IPS DF 6.9 (cell line): ENCODE results near the gene HSF2BP.

Experiments
- DNase-seq: peaks from one replicate; pipeline ENCODE4 v3.0.0-alpha.2; 2013; ENCODE audit warnings: low read depth, low spot score
- H3K27ac ChIP-seq: one replicate; pipeline ENCODE4 v1.5.1; 2013; ENCODE audit warnings: low read length, control low read depth
- H3K27me3 ChIP-seq: 2 replicates; pipeline ENCODE4 v1.6.1; 2013; ENCODE audit warnings: mild to moderate bottlenecking, low read length; ENCODE audit not compliant: control insufficient read depth, insufficient read depth
- H3K36me3 ChIP-seq: 2 replicates; pipeline ENCODE4 v1.6.1; 2013; ENCODE audit warnings: low read length; ENCODE audit not compliant: control insufficient read depth, insufficient read depth
- H3K4me1 ChIP-seq: 2 replicates; pipeline ENCODE4 v1.6.1; 2013; ENCODE audit warnings: low read length; ENCODE audit not compliant: control insufficient read depth, insufficient read depth
- H3K4me3 ChIP-seq: 2 replicates; pipeline ENCODE4 v1.5.1; 2013; ENCODE audit warnings: mild to moderate bottlenecking, low read length
- H3K9me3 ChIP-seq: 2 replicates; pipeline ENCODE4 v1.6.1; 2013; ENCODE audit warnings: low read length, inconsistent platforms; ENCODE audit not compliant: control insufficient read depth, insufficient read depth
- WGBS: extraction: QIAGEN DNeasy Blood & Tissue Kit; methylation state at CpG from one replicate; pipeline ENCODE4 v1.1.7; 2013; ENCODE audit warnings: mixed read lengths, missing lambda C conversion rate; ENCODE audit not compliant: insufficient read length, insufficient coverage; 5-methylcytosine and 5-hydroxymethylcytosine counted together

HSF2BP gene

GRCh38 chr21:43635436-43635835 is 23.9 kb downstream of the HSF2BP start:
- no peak for DNase-seq
- Histone ChIP-seq H3K27ac (no peak overlapping the region), H3K36me3 (no peaks in the 10 kb centered on the region), H3K4me3 (no peak overlapping the region), H3K9me3 (no peaks in the 10 kb centered on the region), H3K27me3 (no peaks in the 10 kb centered on the region), H3K4me1 (no peaks in the 10 kb centered on the region)
- no CpG with 5 or more reads among the region's 7 CpGs for WGBS

DNA sequence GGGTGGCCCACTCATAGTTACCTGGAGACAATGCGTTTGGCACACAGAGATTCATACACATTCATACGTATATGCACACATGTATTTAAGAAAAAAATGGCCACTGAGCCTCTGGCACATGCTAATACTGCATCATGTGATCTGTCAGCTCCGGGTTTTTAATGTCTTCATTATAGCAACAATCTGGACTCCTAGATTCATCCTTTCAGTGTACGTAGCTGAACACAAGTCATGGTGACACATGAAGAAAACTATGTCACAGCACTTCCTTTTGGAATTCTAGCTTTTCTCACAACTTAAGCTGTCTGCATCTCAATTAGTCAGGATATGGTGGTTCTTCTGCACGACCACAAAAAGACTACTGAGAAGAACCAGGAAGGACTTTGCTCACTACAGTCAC is 24.7 kb downstream of the HSF2BP start:
- Histone ChIP-seq H3K27ac (no peak overlapping the region), H3K27me3 (no peaks in the 10 kb centered on the region), H3K9me3 (no peaks in the 10 kb centered on the region), H3K4me3 (no peak overlapping the region), H3K36me3 (no peaks in the 10 kb centered on the region), H3K4me1 (no peaks in the 10 kb centered on the region)
- WGBS, result no CpG with 5 or more reads among the region's 5 CpGs
- DNase-seq, result no peak

DNA sequence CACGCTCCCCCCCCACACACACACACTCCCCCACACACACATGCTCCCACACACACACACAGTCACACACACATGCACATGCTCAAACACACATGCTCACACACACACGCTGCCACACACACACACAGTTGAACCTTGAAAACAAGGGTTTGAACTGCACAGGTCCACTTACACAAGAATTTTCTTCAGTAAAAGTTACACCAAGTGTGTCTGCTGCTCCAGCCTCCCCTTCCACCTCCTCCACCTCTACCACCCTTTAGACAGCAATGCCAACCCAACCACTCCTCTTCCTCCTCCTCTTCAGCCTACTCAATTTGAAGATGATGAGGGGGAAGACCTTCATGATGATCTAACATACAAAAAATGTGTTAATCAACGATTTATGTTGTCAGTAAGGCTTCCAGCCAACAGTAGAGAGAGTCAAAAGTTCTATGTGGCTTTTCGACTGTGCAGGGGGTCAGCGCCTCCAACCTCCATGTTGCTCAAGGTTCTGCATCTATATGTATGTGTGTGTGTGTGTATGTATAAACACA is 26.8 kb downstream of the HSF2BP start:
- H3K4me3 ChIP-seq, result no peak overlapping the region
- no peak overlapping the region for H3K27ac ChIP-seq
- H3K27me3 ChIP-seq, result no peaks in the 10 kb centered on the region
- no peaks in the 10 kb centered on the region for H3K9me3 ChIP-seq
- 100% methylated on average over 1 of the region's 5 CpGs for WGBS
- no peaks in the 10 kb centered on the region for H3K4me1 ChIP-seq
- H3K36me3 ChIP-seq, result no peaks in the 10 kb centered on the region
- DNase-seq, result no peak

- no peaks in the 10 kb centered on the region for H3K4me1 ChIP-seq
- no peak overlapping the region for H3K27ac ChIP-seq
- no peaks in the 10 kb centered on the region for H3K27me3 ChIP-seq
- DNase-seq, result no peak
- WGBS, result 100% methylated on average over 5 of the region's 14 CpGs
- no peak overlapping the region for H3K4me3 ChIP-seq
- no peaks in the 10 kb centered on the region for H3K9me3 ChIP-seq
- no peaks in the 10 kb centered on the region for H3K36me3 ChIP-seq
Measured at GRCh38 chr21:43631411-43632107, 27.7 kb downstream of the HSF2BP start.

DNA sequence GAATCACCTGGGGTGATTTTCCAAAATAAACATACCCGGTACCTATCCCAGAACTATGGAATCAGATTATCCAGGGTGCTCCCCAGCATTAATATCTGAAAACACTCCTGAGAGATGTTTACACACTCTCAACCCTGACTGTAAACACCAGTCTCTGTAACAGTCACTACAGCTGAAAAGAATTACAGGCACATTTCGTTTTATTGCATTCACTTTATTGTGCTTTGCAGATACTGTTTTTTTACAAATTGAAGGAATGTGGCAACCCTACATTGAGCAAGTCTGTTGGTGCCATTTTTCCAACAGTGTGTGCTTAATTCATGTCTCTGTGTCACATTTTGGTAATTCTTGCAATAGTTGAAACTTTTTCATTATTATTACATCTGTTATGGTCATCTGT is 31.8 kb downstream of the HSF2BP start:
- Histone ChIP-seq H3K4me3 (no peak overlapping the region), H3K27ac (no peak overlapping the region), H3K36me3 (no peaks in the 10 kb centered on the region), H3K9me3 (no peaks in the 10 kb centered on the region), H3K27me3 (no peaks in the 10 kb centered on the region), H3K4me1 (no peaks in the 10 kb centered on the region)
- no CpG with 5 or more reads among the region's 2 CpGs for WGBS
- no peak for DNase-seq

DNA sequence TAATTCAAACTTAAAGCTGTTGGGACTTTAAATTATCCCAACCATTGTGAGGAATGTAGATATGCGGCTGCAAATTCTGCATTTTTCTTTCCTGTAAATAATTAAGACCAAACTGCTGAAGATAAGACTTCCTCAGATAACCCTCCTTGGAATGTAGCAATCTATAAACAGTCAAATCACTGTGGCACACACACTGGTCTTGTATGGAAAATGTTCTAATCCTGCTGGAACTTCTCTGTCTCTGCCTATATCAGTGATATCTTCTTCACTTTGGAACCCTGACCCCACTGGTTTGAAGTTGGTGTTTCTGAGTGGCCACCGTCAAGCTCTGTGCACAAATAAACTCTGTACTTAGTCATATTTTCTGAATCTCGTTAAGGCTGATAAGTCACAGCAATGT is 32.9 kb downstream of the HSF2BP start:
- H3K4me3 ChIP-seq, result no peak overlapping the region
- H3K27me3 ChIP-seq, result no peaks in the 10 kb centered on the region
- no CpG with 5 or more reads among the region's 3 CpGs for WGBS
- no peaks in the 10 kb centered on the region for H3K4me1 ChIP-seq
- no peaks in the 10 kb centered on the region for H3K9me3 ChIP-seq
- DNase-seq, result no peak
- no peaks in the 10 kb centered on the region for H3K36me3 ChIP-seq
- no peak overlapping the region for H3K27ac ChIP-seq

DNA sequence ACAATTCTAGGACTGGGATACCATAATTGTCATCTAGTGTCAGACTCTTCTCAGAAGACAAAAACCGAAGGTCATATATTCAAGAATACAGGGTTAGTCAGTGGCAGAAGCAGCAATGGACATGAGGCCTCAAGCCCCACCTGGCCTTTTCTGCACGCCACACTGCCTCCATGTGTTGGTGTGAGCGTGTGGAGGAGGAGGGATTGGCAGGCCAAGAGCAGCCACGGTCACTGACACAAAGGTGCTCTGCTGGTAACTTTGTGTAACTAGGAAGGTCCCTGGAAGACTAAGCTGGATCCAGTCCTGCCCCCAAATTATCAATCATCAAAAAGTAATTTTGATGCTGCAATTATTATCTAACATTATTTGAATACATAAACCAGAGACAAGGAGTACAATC is 34.9 kb downstream of the HSF2BP start:
- no peaks in the 10 kb centered on the region for H3K9me3 ChIP-seq
- H3K4me3 ChIP-seq, result no peak overlapping the region
- no peaks in the 10 kb centered on the region for H3K27me3 ChIP-seq
- no peak overlapping the region for H3K27ac ChIP-seq
- no peaks in the 10 kb centered on the region for H3K36me3 ChIP-seq
- no CpG with 5 or more reads among the region's 4 CpGs for WGBS
- no peak for DNase-seq
- no peaks in the 10 kb centered on the region for H3K4me1 ChIP-seq

DNA sequence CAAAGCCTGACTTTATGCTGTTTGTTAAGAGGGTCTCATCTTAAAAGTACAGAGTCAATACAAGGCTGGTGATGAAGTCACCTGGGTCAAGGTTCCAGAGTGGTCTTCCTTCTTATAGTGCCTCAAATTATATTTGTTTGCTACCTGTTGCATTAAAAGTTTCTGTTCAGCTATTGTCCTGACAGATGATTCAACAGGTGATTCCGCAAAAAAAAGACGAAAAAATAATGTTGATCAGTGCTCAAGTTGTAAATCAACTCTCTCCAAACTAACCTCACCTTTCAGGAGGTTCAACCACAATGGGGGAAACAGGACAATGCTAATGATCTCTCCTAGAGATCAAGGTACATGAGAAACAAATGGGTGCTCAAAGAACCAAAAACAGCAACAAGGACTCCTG is 35.7 kb downstream of the HSF2BP start:
- Histone ChIP-seq H3K4me3 (no peak overlapping the region), H3K27ac (no peak overlapping the region), H3K9me3 (no peaks in the 10 kb centered on the region), H3K36me3 (no peaks in the 10 kb centered on the region), H3K4me1 (no peaks in the 10 kb centered on the region), H3K27me3 (no peaks in the 10 kb centered on the region)
- DNase-seq, result no peak
- WGBS, result no CpG with 5 or more reads among the region's 2 CpGs

DNA sequence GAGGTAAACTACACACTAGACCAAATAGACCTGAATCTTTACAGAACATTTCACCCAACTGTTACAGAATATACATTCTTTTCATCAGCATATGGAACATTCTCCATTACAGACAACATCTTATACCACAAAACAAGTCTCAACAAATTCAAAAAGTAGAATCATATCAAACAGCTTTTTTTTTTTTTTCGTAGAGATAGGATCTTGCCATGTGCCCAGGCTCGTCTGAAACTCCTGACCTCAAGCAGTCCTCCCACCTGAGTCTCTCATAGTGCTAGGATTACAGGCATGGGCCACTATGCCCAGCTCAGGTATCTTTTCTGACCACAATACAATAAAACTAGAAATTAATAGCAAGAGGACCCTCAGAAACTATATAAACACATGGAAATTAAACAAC is 36.5 kb downstream of the HSF2BP start:
- Histone ChIP-seq H3K4me1 (no peaks in the 10 kb centered on the region), H3K27me3 (no peaks in the 10 kb centered on the region), H3K4me3 (no peak overlapping the region), H3K36me3 (no peaks in the 10 kb centered on the region), H3K9me3 (no peaks in the 10 kb centered on the region), H3K27ac (no peak overlapping the region)
- WGBS, result no CpG with 5 or more reads among the region's 2 CpGs
- no peak for DNase-seq

GRCh38 chr21:43619856-43620255 is 39.4 kb downstream of the HSF2BP start:
- Histone ChIP-seq H3K27me3 (no peaks in the 10 kb centered on the region), H3K9me3 (no peaks in the 10 kb centered on the region), H3K27ac (no peak overlapping the region), H3K36me3 (no peaks in the 10 kb centered on the region), H3K4me3 (no peak overlapping the region), H3K4me1 (no peaks in the 10 kb centered on the region)
- no peak for DNase-seq
- no CpG with 5 or more reads among the region's 4 CpGs for WGBS

DNA sequence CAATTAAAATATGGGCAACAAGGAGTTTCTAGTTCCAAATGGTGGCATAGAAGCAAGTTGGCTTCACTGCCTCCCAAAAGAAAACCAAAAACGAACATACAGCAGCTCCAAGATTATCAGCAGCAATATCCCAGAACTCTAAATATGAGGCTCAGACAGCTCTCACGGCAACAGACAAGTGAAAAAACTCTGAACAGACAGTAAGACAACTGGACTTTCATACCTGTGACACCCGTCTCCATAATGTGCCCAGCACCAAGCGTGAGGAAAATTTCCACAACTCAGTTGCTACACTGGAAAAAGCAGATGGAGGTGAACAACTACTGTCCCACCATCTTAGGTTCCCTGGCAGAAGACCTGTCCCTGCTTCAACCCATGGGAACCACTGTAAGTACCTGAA is 39.9 kb downstream of the HSF2BP start:
- no CpG with 5 or more reads among the region's 4 CpGs for WGBS
- DNase-seq, result no peak
- no peaks in the 10 kb centered on the region; the same call in 1 of the 2 replicates for H3K9me3 ChIP-seq

More for the DNA sequence above, 39.9 kb downstream of the HSF2BP start:
- Histone ChIP-seq H3K27ac (no peak overlapping the region), H3K36me3 (no peaks in the 10 kb centered on the region), H3K27me3 (no peaks in the 10 kb centered on the region), H3K4me3 (no peak overlapping the region), H3K4me1 (no peaks in the 10 kb centered on the region)
